IPS-NIHi7 (cell line): ENCODE results near the gene OCSTAMP.
A peak's percentile ranks its signal among the peaks of the same experiment; 100 is the strongest.

Experiments used
- DNase-seq: peaks from one replicate; pipeline ENCODE4 v3.0.0; 2012; ENCODE audit warnings: mixed read lengths; ENCODE audit errors: extremely low spot score

The OCSTAMP gene

DNA sequence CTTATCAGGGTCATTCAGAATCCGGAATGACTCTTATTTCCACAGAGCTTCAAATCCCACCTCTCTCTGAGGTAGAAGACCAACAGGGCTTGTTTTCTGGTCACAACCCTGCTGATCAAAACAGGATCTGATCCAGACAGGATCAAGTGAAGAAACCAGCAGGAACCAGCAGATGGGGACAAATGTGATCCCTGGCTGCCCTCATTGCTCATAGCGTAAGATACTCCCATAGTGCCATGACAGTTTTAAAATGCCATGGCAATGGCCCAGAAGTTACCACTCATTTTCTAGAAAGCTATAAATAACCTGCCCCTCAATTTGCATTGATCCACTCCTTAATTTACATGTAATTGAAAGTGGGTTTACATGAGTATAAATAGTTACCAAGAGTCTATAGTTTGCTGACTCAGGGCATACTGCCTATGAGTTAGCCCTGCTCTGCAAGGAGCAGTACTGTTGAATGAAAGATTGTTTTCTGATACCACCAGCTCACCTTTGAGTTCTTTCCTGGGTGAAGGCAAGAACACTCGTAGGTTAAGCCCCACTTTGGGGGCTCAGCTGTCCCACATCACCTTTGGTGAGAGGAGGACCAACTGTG is 30.9 kb downstream of the OCSTAMP start:
- no peak for DNase-seq

DNA sequence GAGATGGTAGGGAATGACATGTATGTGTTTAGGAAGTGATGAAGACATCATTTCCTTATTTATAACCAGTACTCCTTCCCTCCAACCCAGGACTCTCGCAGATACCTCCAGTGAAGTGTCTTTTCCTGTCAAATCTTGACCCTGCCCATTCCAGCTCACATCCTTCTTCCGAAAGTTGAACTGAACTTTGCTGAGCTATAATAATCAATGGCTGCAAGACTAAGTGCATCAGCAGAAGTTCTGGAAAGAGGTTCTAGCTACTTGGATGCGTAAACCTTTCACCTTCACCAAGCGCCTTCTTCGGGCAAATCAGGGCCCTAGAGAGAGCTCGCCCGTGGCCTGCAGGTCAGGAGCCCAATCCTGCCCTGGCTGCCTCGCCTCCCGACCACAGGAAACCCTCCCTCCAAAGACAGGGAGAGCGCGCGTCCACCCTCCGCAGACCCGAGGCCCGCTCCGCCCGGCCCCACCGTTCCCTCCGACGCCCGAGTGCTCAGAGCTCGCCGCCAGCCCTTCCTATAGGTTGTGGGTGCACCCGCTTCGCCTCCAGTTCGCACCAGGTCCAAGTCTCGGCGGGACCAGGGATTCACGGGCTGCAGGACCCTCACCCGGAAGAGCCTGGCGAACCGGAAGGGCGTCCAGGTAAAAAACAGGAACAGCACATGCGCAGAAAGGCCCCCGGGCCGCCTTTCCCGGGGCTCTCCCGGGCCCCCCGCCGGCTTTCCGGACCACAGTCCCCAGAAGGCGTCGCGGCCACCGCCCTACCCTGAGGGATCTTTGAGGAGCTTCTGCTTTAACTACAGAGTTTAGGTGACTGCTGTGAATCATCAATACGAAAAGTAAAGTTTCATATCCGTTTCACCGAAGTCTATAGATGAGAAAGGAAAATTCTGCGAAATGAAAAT is 37.3 kb downstream of the OCSTAMP start, which contains the start of gene ZNF334:
Gene ZNF334, minus strand, starts transcription at position 617 of the 902 bp plus-strand sequence. CDS start 1,457 bp downstream, outside the sequence.
- DNase-seq: peak; percentile 98

GRCh38 chr20:46509523-46509922 is 40.9 kb downstream of the OCSTAMP start:
- DNase-seq: no peak

GRCh38 chr20:46507760-46508407 is 42.6 kb downstream of the OCSTAMP start:
- DNase-seq: no peak

DNA sequence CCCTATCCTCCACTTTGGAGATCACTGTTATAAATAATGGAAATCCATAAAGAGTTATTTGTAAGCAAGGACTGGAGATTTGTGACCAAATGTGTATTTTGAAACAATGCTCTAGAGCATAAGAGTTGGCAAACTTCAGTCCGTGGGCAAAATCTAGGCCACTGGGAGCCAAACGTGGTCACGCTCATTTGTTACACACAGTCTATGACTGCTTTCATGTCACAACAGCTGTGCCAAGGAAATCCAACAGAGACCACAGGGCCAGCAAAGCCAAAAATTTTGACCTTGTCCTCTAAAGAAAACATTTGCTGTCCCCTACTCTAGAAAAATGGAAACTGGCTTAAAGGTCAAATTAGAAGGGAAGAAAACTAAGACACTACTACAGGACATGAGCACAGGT is 44.9 kb downstream of the OCSTAMP start:
- no peak for DNase-seq

DNA sequence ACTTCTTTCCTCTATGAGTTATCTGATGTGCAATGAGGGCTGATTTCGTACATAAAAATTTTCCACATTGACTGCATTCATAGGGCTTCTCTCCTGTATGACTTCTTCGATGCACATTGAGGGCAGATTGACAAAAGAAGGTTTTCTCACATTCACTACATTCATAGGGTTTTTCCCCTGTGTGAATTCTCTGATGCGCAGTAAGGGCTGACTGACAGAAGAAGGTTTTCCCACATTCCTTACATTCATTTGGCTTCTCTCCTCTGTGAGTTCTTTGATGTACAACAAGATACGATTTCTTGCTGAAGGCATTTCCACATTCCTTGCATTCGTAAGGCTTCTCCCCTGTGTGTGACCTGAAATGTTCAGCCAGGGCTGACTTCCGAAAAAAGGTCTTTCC is 48.5 kb downstream of the OCSTAMP start:
- no peak for DNase-seq

DNA sequence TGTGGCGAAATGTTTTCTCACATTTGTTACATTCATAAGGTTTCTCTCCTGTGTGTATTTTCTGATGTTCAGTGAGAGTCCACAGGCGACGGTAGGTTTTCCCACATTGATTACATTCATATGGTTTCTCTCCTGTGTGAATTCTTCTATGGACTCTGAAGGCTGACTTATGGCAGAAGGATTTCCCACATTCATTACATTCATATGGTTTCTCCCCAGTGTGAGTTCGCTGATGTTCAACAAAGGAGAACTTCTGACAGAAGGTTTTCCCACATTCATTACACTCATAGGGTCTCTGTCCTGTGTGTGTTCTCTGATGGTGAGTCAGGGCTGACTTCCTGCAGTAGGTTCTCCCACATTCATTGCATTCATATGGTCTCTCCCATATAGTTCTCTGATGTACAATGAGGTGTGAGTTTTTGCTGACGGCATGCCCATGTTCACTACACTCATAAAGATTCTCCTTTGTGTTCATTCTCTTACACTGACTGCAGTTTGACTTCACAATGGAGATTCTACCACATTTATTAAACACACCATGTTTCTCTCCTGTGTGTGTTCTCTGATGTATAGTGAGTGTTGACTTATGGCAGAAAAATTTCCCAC is 49.0 kb downstream of the OCSTAMP start:
- DNase-seq: no peak

DNA sequence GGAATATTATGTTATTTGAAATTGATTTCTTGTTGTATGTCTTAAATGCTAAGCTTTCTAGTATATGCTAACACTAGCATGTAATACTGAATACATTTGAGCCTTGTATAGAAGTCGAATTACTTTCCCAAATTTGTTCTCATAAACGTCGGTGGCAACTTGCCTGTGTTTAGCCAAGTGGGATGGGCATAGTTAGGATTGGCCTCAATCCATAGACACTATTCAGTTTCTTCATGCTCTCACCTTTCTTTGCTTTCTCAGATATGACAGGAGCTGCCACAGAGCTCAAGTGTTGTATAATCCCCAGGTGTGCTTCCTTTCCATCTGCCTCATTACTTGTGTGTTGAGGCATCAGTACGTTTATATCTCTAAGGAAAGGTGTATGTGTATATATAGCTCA is 56.4 kb downstream of the OCSTAMP start:
- no peak for DNase-seq

DNA sequence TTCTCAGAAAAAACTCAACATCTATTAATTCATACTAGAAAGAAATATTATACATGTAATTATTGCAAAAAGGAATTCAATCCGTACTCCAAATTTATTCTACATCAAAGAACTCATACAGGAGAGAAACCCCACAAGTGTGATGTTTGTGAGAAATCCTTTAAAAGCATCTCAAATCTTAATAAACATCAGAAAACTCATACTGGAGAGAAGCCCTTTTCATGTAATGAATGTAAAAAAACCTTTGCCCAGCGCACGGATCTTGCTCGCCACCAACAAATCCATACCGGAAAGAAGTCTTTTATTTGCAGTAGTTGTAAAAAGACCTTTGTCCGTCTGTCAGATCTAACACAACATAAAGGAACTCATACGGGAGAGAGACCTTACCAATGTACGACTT is 59.1 kb downstream of the OCSTAMP start:
- no peak for DNase-seq
